GM19463 (cell line): ENCODE measurements around the gene VAV3.

Experiments
- ATAC-seq: cut with Tn5 transposase; IDR thresholded peaks from one replicate; pipeline ENCODE4 v1.9.1; 2021; ENCODE audit warnings: mild to moderate bottlenecking, moderate library complexity; ENCODE audit not compliant: unreplicated experiment

VAV3 gene

GRCh38 chr1:107939256-107939655 lies 25.7 kb downstream of the VAV3 start:
- ATAC-seq = no peak

- ATAC-seq = peak; percentile 39
Observed at GRCh38 chr1:107936498-107937481, 28.2 kb downstream of the VAV3 start.

- ATAC-seq = peak; percentile 90
Observed at GRCh38 chr1:107935396-107936064, 29.4 kb downstream of the VAV3 start.

GRCh38 chr1:107934578-107934977 lies 30.4 kb downstream of the VAV3 start:
- ATAC-seq = peak; percentile 22

GRCh38 chr1:107933736-107934135 lies 31.2 kb downstream of the VAV3 start:
- ATAC-seq = no peak

GRCh38 chr1:107930292-107930691 lies 34.7 kb downstream of the VAV3 start:
- ATAC-seq = no peak

- no peak for ATAC-seq
Observed at GRCh38 chr1:107927820-107928219, 37.2 kb downstream of the VAV3 start.

GRCh38 chr1:107926436-107927080 lies 38.4 kb downstream of the VAV3 start:
- no peak for ATAC-seq

GRCh38 chr1:107925565-107925964 lies 39.4 kb downstream of the VAV3 start:
- no peak for ATAC-seq

GRCh38 chr1:107920999-107921398 lies 44.0 kb downstream of the VAV3 start:
- ATAC-seq = no peak

GRCh38 chr1:107920561-107920960 lies 44.4 kb downstream of the VAV3 start:
- no peak for ATAC-seq

GRCh38 chr1:107919953-107920352 lies 45.0 kb downstream of the VAV3 start:
- ATAC-seq = no peak

- no peak for ATAC-seq
Observed at GRCh38 chr1:107914119-107914765, 50.7 kb downstream of the VAV3 start.

GRCh38 chr1:107912656-107913055 lies 52.3 kb downstream of the VAV3 start:
- ATAC-seq = no peak

- ATAC-seq = no peak
Observed at GRCh38 chr1:107900090-107900945, 64.7 kb downstream of the VAV3 start.

- no peak for ATAC-seq
Observed at GRCh38 chr1:107899655-107900054, 65.3 kb downstream of the VAV3 start.

GRCh38 chr1:107897438-107898345 lies 67.3 kb downstream of the VAV3 start:
- no peak for ATAC-seq

- ATAC-seq = no peak
Observed at GRCh38 chr1:107896936-107897335, 68.0 kb downstream of the VAV3 start.

- ATAC-seq = no peak
Observed at GRCh38 chr1:107896401-107896800, 68.6 kb downstream of the VAV3 start.
